CMK (cell line): ENCODE results near the gene SH3BP1.

ENCODE experiments used
- DNase-seq: peaks from one replicate; pipeline ENCODE4 v3.0.0-alpha.2; 2010; ENCODE audit warnings: low read depth

SH3BP1 gene

DNA sequence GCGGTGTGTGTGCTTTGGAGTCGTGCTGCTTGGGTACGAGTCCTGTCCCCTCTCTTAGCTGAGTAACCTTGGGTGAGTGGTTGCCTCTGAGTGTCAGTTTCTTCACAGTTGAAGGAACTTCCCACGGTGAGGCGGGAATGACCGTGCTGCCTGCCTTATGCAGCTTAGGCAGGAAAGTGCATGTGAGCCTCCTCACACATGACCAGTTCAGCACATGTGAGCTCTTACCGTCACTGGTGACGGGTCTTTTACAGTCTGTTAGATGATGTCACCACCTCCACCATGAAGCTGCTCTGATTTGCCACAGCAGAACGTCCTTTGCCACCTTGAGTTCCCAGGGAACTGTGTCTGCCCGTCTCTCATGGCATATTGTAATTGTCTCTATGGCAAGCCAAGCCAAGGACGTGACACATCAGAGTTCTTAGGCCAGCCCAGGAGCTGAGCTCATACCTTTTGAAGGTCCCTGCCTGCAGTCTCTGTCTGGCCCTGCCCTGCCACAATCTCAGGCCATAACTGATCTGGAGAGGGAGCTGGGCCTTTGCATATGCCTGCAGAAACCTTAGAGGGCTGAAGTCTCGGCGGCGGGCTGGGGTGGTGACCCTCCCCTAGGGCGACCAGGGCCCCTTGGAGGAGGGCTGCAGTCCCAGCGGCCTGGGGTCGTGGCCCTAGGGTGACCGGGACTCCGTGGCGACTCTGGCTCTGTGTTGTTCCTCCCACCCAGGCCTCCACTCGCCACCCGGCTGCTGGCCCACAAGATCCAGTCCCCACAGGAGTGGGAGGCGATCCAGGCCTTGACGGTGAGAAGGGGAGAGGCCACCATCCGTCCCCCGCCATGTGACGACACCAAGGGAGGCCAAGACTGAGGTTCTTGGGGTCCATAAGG is 23.0 kb upstream of the SH3BP1 start:
- DNase-seq, result no peak

DNA sequence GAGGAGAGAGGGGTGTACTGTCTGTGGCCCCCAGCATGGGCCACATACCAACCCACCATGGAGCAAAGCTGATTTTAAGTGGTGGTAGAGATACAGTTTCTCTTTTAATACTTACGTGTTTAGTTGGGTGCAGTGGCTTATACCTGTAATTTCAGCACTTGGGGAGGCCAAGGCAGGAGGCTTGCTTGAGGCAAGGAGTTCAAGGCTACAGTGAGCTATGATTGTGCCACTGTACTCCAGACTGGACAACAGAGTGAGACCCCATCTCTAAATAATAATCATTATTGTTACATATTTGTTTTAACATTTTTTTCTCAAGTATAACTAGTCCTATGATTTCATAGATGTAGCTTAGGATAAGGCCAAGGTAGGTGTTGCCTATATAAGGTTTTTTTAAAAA is 22.0 kb upstream of the SH3BP1 start:
- no peak for DNase-seq

- no peak for DNase-seq
Measured at GRCh38 chr22:37618072-37618656, 21.3 kb upstream of the SH3BP1 start.

- DNase-seq, result no peak
Measured at GRCh38 chr22:37618674-37619073, 20.8 kb upstream of the SH3BP1 start.

DNA sequence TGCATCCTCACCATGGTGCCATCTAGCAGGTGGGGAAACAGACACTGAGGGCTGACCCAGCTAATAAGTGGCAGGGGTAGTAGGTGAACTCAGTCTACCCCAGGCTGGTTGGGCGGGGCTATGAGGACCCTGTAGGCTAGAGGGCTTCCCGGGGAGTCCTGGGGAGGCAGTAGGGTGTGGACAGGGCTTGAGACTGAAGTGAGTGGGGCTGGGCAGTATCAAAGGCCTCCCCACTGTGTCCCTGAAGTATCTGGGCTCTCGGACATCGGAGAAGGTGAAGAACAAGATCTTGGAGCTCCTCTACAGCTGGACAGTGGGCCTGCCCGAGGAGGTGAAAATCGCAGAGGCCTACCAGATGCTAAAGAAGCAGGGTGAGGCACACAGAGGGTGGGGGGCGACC is 19.5 kb upstream of the SH3BP1 start:
- DNase-seq, result no peak

GRCh38 chr22:37621352-37621860 is 18.1 kb upstream of the SH3BP1 start:
- no peak for DNase-seq

DNA sequence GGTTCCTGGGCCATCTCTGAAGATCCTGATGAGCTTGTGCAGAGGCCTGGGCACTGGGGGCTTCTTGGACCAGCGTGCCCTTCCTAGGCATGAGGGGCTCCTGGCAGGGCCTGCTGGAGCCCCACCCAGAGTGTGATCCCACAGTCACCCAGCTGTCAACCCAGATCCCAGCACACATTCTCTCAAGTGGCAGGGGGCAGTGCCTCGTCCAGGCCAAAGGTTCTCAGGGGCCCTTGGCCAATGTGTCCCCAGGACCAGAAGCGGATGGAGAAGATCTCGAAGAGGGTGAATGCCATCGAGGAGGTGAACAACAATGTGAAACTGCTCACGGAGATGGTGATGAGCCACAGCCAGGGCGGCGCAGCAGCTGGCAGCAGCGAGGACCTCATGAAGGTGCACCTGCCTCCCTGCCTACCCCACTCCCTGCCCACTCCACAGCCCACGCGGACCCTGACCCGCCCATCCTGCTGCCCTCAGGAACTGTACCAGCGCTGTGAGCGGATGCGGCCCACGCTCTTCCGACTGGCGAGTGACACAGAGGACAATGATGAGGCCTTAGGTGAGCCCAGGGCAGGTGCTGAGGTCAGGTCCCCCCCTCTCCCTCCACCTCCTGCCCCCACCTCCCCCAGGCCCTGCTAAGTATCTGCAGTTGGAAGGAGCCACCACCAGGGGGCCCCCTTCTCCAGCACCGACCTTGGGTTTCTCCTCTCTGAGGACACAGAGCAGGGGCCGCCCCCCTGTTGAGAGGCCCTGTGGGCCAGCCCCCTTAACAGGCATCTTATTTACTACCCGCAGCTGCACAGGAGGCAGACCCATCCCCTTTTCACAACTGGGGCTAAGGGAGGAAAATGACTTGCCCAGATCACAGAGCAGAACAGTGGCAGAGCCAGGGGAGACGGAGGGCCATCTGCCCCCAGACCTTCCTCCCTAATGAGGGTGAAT is 16.1 kb upstream of the SH3BP1 start:
- DNase-seq, result no peak

- no peak for DNase-seq
Measured at GRCh38 chr22:37624017-37624365, 15.5 kb upstream of the SH3BP1 start.

DNA sequence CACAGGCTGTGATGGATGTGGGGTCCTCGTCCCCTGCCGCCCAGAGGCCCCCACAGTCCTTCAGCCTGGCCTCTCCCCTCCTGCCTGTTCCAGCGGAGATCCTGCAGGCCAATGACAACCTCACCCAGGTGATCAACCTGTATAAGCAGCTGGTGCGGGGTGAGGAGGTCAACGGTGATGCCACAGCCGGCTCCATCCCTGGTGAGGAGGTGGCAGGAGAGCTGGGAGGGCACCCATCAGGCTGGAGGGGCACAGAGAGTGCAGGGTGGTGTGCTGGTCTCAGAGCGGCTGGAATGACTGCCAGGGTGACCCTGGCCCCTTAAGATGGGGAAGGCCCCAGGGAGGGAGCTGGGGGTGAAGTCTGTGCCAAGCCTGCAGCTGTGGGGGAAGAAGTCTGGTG is 14.6 kb upstream of the SH3BP1 start:
- DNase-seq, result no peak

DNA sequence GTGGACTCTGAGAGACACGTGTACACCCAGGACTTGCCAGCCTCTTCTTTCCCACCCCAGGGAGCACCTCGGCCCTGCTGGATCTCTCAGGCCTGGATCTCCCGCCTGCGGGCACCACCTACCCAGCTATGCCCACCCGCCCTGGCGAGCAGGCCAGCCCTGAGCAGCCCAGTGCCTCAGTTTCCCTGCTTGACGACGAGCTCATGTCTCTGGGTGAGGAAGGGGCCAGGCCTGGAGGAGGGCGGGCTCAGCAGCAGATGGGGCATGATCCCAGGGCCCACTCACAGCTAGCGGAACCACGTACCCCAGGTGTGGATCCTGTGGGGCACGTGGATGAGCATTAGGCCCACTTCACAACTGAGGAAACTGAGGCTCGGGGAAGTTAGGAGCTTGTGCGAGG is 13.7 kb upstream of the SH3BP1 start:
- no peak for DNase-seq

DNA sequence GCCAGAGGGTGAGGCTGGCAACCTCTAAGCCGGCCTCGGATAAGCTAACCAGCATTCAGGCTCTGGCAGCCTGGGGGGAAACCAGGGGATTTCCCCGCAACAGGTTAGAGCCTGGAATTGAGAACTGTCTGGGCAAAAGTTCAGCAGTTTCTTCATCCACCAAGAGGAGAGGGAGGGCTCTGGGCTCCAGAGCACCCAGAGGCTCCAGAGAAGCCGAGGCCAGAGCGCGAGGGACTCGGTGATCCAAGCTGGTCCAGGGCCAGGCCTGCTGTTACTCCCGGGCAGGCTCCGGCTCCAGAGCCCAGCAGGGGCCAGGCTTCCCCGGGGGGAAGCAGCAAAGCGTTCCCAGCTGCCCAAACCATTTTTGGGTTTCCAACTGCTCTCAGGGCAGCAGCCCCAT is 13.3 kb upstream of the SH3BP1 start:
- no peak for DNase-seq

- no peak for DNase-seq
Measured at GRCh38 chr22:37626556-37627075, 12.9 kb upstream of the SH3BP1 start.

DNA sequence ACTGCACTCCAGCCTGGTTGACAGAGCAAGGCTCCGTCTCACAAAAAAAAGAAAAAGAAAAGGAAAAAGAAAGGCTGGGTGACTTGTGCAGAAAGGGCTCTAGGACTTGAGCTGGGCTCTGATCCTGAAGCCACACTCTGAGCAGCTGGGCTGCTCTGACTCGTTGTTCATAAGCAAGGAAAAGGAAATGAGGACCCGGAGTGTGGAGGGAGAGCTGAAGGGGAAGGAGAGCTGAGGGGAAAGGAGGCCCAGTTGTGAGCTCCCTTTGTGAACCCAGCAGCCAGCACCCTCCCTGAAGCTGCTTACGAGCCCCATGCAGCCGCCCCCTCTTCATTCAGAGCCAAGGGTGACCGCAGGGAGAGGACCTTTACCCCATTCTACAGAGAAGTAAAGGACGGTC is 12.3 kb upstream of the SH3BP1 start:
- DNase-seq, result no peak

GRCh38 chr22:37627545-37627944 is 11.9 kb upstream of the SH3BP1 start:
- DNase-seq, result no peak

DNA sequence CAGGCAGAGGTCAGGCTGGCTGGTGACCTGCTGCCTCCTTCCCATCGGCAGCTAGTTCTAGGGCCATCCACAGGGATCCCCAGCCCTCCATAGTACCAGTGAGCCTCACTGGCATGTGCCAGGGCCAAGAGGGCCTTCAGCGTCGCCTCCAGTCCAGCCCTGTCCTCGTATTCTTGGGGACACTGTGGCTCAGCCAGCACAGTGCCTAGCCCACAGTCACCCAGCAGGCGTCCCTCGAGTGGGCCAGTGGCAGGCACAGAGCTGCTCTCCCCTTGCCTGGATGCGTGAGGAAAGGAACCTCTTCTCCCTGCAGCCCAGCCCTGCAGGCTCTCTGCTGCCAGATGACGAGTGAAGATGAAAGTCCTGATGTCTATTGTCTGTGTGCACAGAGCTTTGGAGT is 10.6 kb upstream of the SH3BP1 start:
- no peak for DNase-seq

- DNase-seq, result no peak
Measured at GRCh38 chr22:37629928-37630327, 9.5 kb upstream of the SH3BP1 start.

GRCh38 chr22:37630839-37631435 is 8.5 kb upstream of the SH3BP1 start:
- no peak for DNase-seq

DNA sequence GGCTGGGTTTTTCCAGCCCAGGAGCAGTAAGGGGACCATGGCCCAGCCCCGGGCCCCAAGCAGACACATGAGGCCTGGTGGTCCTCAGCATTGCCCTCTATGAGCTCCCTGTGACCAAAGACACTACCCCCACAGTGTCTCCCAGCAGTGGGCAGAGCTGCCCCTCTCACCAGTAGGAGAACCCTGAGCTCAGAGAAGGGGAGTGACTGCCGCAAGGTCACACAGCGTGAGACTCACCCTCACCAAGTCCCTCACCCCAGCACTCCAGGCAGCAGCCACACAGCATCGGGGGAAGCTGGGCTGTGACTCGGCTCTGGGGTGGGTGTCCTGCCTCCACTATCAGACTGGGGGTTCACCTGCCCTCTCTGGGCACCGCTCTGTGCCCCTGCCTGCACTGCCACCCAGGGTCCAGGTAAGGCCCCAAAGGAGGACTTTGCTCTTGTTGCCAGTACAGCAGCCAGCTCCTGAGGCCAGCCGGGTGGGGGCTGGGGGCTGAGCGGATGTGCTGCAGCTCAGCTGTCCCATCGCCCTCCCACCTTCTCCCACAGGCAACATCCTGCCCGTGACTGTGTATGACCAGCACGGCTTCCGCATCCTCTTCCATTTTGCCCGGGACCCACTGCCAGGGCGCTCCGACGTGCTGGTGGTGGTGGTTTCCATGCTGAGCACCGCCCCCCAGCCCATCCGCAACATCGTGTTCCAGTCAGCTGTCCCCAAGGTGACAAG is 7.9 kb upstream of the SH3BP1 start:
- no peak for DNase-seq

- DNase-seq, result no peak
Measured at GRCh38 chr22:37632174-37633088, 7.0 kb upstream of the SH3BP1 start.

DNA sequence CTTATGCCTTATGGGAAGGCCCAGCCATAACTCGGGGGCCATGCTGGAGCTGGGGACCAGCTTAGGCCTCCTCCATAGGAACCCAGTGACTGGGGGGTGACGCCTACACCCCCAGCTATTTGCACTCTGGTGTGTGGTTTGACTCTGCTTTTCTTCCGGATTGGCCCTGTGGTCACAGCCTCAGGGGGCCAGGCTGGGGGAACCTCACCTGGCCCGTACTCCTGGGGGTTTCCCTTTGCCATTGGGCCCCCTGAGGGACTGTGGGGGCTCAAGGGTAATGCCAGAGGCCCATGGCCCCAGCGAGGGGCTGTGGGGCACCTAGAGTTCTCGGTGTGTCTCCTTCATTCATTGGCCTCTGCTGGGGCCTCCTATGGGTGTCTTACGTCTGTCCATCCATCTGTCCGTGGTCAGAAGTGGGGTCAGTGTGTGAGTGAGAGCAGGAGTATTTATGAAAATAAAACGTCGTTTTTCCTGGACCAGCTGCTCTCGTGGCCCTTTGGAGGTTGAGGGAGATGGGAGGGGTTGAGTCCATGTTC is 6.3 kb upstream of the SH3BP1 start:
- DNase-seq, result no peak
